ENCODE data around the gene SMIM7.
A peak's percentile ranks its signal among the peaks of the same experiment; 100 is the strongest.

GRCh38 chr19:16628183-16628983 is 31.6 kb downstream of the SMIM7 start, which contains the start of gene MED26:
- TF ChIP-seq TAF1 (IDR thresholded peaks at IDR 0.05; ENCODE audit: borderline replicate concordance, low read depth, low read length) (peak; percentile 92), POLR2A (IDR thresholded peaks at IDR 0.05; ENCODE audit: low read depth, low read length) (peak; percentile 87), POLR2AphosphoS5 (IDR thresholded peaks at IDR 0.05; ENCODE audit: low read depth, low read length) (peak; percentile 62)

Data from GM12892 (cell line).